HG03095 (cell line): ENCODE measurements around the gene TSPAN9.

Experiments used
- ATAC-seq: cut with Tn5 transposase; IDR thresholded peaks from one replicate; pipeline ENCODE4 v1.9.1; 2021; ENCODE audit warnings: moderate library complexity; ENCODE audit not compliant: unreplicated experiment

The TSPAN9 gene

GRCh38 chr12:3325736-3326135, 248.6 kb downstream of the TSPAN9 start:
- ATAC-seq = no peak

- ATAC-seq = no peak
Observed at GRCh38 chr12:3326156-3326849, 249.1 kb downstream of the TSPAN9 start.

- ATAC-seq = no peak
Observed at GRCh38 chr12:3326850-3327780, 249.9 kb downstream of the TSPAN9 start.

- no peak for ATAC-seq
Observed at GRCh38 chr12:3328081-3328480, 250.9 kb downstream of the TSPAN9 start.

GRCh38 chr12:3328571-3328970, 251.4 kb downstream of the TSPAN9 start:
- ATAC-seq = no peak

- no peak for ATAC-seq
Observed at GRCh38 chr12:3329361-3329760, 252.2 kb downstream of the TSPAN9 start.

GRCh38 chr12:3330976-3331510, 253.9 kb downstream of the TSPAN9 start:
- ATAC-seq = no peak

- no peak for ATAC-seq
Observed at GRCh38 chr12:3332188-3332587, 255.0 kb downstream of the TSPAN9 start.

GRCh38 chr12:3333583-3333982, 256.4 kb downstream of the TSPAN9 start:
- no peak for ATAC-seq

- ATAC-seq = no peak
Observed at GRCh38 chr12:3333991-3334391, 256.8 kb downstream of the TSPAN9 start.

- no peak for ATAC-seq
Observed at GRCh38 chr12:3335078-3335487, 257.9 kb downstream of the TSPAN9 start.
